Vagina (tissue), 2 donors: ENCODE data around the gene DIP2B. TPM values are rescaled to one million over a fixed set of nuclear protein-coding genes. Genes with fewer than 3 reads are reported as not detected.

ENCODE experiments used
- DNase-seq, 2 donors: peaks; one replicate each; pipeline ENCODE4 v3.0.0-alpha.2; 2017; ENCODE audit errors: extremely low spot score in 2 of 2
- H3K27ac ChIP-seq: fragments of 200-600 bp; sonication (generic); one replicate; pipeline ENCODE4 v1.5.1; 2019
- H3K27me3 ChIP-seq: fragments of 200-600 bp; sonication (generic); one replicate; pipeline ENCODE4 v1.5.1; 2019
- H3K36me3 ChIP-seq, 2 donors: fragments of 200-600 bp; sonication (generic); one replicate each; pipeline ENCODE4 v1.5.1; 2017 to 2019
- H3K4me1 ChIP-seq: fragments of 200-600 bp; sonication (generic); one replicate; pipeline ENCODE4 v1.5.1; 2019
- H3K4me3 ChIP-seq, 2 donors: fragments of 200-600 bp; sonication (generic); 1 replicate in 1 of 2; 2 replicates in 1 of 2; pipeline ENCODE4 v1.5.1; 2016 to 2019
- H3K9me3 ChIP-seq: fragments of 200-600 bp; sonication (generic); one replicate; pipeline ENCODE4 v1.5.1; 2019
- POLR2A ChIP-seq, 2 donors: fragments of 450-650 bp; IDR thresholded peaks; one replicate each; pipeline ENCODE4 v1.6.1; 2017; ENCODE audit warnings: antibody characterized with exemption in 2 of 2, mild to moderate bottlenecking in 2 of 2, moderate library complexity in 2 of 2
- POLR2AphosphoS5 ChIP-seq, 2 donors: sonication (generic); formaldehyde crosslinking; IDR thresholded peaks; one replicate each; pipeline ENCODE4 v1.9.0; 2017; ENCODE audit warnings: antibody characterized with exemption in 2 of 2, mild to moderate bottlenecking in 2 of 2, low read depth in 1 of 2; ENCODE audit not compliant: insufficient read depth in 1 of 2
- intact Hi-C: fragments of 100-400 bp; cut with DNase I; formaldehyde crosslinking; loops from one replicate; pipeline ENCODE4 v1.15.1; 2023
- total RNA-seq: library from RNA; depleted of rRNA; stranded (reverse); fragments of >200 nt; gene quantifications from one replicate; pipeline ENCODE4 v1.2.3, GENCODE V29; 2016
- TF ChIP-seq, protein P1 (sequence below), 3 experiments: fragments of 450-650 bp in 2 of 3; fragments of 200-600 bp in 1 of 3; sonication (generic) in 1 of 3; IDR thresholded peaks; one replicate each; pipeline ENCODE4 v1.5.1; 2017 to 2019; ENCODE audit warnings: antibody characterized with exemption in 3 of 3, mild to moderate bottlenecking in 2 of 3, moderate library complexity in 2 of 3

Gene DIP2B
- total RNA-seq, 1 donor from 2014 or later = 32.2 TPM

DNA sequence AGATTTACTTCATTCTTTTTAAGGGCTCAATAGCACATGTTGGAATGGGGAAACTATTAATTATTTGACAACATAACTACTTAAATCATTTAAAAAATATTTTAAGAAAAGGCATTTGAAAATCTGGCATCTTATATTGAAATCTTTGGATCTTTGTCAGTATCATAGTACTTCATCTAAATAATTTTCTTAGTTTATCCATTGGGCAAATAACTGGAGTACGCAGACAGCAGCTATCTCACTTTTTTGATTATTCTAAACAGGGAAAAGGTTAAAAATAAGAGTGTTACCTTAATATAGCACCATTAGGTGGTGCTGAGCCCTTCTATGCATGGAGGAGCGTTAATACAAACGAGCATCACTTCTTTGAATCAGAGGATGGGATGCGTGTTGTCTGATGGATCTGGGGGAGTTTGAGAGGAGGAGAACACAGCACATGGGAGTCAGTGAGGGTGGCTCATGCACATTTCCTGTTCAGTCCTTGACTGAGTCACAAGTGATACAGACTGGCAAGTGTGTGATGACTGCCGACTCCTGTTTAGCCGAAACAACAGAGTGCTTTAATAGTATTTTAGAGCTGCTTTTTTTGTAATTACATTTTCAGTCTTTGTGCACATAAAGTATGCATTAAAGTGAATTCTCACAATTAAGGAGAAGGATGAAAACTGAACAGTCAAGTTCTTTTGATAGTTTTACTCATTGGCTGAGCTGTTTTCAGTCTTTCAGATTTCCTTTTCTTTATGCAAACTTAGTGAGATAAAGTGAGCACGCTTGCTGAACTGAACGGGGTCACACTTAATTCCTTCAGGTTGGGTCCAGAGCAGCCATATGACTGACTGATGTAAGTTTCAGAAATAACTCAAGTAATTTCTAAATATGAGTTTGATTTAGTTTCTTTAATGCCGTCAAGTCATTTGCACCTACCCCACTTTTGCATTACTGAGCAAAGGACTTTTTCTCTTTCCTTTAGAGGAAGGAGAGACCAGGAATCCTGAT, 92.7 kb downstream of the DIP2B start:
- intact Hi-C loops = no loop called here
- Histone ChIP-seq H3K27me3 (no peaks in the 10 kb centered on the region), H3K4me3 (no peak overlapping the region), H3K27ac (peak overlapping the region; percentile 34), H3K36me3 (no peaks in the 10 kb centered on the region), H3K4me1 (peaks cover 24% of the 10 kb centered on the region), H3K9me3 (no peaks in the 10 kb centered on the region)
- TF ChIP-seq, protein P1, sequence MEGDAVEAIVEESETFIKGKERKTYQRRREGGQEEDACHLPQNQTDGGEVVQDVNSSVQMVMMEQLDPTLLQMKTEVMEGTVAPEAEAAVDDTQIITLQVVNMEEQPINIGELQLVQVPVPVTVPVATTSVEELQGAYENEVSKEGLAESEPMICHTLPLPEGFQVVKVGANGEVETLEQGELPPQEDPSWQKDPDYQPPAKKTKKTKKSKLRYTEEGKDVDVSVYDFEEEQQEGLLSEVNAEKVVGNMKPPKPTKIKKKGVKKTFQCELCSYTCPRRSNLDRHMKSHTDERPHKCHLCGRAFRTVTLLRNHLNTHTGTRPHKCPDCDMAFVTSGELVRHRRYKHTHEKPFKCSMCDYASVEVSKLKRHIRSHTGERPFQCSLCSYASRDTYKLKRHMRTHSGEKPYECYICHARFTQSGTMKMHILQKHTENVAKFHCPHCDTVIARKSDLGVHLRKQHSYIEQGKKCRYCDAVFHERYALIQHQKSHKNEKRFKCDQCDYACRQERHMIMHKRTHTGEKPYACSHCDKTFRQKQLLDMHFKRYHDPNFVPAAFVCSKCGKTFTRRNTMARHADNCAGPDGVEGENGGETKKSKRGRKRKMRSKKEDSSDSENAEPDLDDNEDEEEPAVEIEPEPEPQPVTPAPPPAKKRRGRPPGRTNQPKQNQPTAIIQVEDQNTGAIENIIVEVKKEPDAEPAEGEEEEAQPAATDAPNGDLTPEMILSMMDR (IDR thresholded peaks at IDR 0.05) = no peak
- TF ChIP-seq POLR2A (IDR thresholded peaks at IDR 0.05) (no peak), POLR2AphosphoS5 (IDR thresholded peaks at IDR 0.05; ENCODE audit: insufficient read depth in 1 of 2, low read depth in 1 of 2) (peak in 1 of 2 donors; percentile 18)
- DNase-seq = no peak

DNA sequence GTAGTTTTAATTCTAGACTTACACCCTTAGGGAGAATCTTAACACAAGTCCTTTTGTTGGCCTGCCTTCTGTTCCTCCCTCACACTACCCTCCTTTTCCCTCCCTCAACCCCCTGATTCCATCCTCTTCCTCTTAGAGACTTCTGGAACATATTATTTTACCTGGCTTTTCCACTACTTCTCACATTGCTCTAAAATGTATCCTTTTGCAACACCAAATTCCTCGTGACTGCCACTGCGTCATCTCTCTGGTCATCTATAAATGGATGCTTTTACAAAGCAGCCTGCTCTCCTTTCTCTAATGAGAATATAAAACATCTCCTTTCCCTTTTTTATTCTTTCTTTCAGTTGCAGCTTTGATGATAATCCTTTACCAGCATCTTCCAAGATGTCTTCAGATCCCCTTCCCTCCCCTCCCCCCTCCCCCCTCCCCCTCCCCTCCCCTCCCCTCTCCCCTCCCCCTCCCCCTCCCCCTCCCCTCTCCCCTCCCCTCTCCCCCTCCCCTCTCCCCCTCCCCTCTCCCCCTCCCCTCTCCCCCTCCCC, 93.6 kb downstream of the DIP2B start:
- Histone ChIP-seq H3K27me3 (no peaks in the 10 kb centered on the region), H3K9me3 (no peaks in the 10 kb centered on the region), H3K36me3 (no peaks in the 10 kb centered on the region), H3K4me3 (no peak overlapping the region), H3K4me1 (peaks cover 29% of the 10 kb centered on the region), H3K27ac (peak overlapping the region; percentile 34)
- no peak for TF ChIP-seq POLR2A (IDR thresholded peaks at IDR 0.05)
- TF ChIP-seq, protein P1 (IDR thresholded peaks at IDR 0.05) = no peak
- no peak for TF ChIP-seq POLR2AphosphoS5 (IDR thresholded peaks at IDR 0.05; ENCODE audit: insufficient read depth in 1 of 2, low read depth in 1 of 2)
- intact Hi-C loops = no loop called here
- no peak for DNase-seq

DNA sequence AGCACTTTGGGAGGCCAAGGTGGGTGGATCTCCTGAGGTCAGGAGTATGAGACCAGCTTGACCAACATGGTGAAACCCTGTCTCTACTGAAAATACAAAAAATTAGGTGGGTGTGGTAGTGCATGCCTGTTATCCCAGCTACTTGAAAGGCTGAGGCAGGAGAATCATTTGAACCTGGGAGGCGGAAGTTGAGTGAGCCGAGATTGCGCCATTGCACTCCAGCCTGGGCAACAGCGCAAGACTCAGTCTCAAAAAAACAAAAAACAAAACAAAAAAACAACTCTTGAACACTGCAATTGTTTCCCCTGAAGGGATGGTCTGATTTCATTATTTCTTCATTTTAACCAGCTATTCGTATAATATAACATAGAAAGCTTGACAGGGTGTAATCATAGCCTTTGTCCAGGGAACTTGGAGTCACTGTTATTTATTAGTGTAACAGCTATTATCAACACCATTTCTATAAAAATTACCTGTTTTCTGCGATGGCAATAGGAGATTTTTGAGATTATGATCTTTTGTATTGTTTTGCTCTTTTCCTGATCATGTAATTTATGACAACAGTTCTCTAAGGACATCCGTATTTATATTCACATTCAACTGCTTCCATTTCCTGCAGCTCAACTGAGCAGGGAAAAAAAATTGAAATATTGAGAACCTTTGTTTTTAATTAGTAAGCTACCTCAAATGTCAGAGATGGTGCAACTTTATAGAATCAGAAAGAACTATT, 94.7 kb downstream of the DIP2B start:
- H3K4me3 ChIP-seq = no peak overlapping the region
- H3K36me3 ChIP-seq = no peaks in the 10 kb centered on the region
- no peaks in the 10 kb centered on the region for H3K9me3 ChIP-seq
- peaks cover 36% of the 10 kb centered on the region for H3K4me1 ChIP-seq
- no peak for DNase-seq
- H3K27ac ChIP-seq = peak overlapping the region; percentile 49
- TF ChIP-seq POLR2AphosphoS5 (IDR thresholded peaks at IDR 0.05; ENCODE audit: insufficient read depth in 1 of 2, low read depth in 1 of 2) (no peak), POLR2A (IDR thresholded peaks at IDR 0.05) (no peak)
- TF ChIP-seq, protein P1 (IDR thresholded peaks at IDR 0.05) = no peak
- intact Hi-C loops = no loop called here
- no peaks in the 10 kb centered on the region for H3K27me3 ChIP-seq

DNA sequence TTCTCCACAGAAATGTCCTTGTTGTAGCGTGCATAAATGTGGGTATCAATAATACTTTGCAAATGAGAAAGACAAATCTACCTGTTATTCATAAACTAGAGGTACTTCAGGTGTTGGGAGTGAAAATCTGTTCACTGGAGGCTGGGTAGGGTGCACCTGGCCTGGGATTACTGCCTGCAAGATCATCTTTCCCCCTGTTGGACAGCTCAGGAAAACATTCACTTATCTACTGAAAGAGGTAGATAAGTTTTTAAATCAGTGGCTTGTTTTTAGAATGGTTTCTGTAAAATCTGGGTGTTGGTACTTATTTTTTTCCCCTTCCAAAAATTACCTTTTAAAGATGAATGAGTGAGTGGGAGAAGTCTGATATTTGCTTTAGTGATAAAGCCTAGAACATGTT, 95.6 kb downstream of the DIP2B start:
- H3K4me3 ChIP-seq = no peak overlapping the region
- H3K9me3 ChIP-seq = no peaks in the 10 kb centered on the region
- TF ChIP-seq, protein P1 (IDR thresholded peaks at IDR 0.05) = no peak
- TF ChIP-seq POLR2A (IDR thresholded peaks at IDR 0.05) (no peak), POLR2AphosphoS5 (IDR thresholded peaks at IDR 0.05; ENCODE audit: insufficient read depth in 1 of 2, low read depth in 1 of 2) (no peak)
- H3K36me3 ChIP-seq = no peaks in the 10 kb centered on the region
- no peak overlapping the region for H3K27ac ChIP-seq
- DNase-seq = no peak
- intact Hi-C loops = no loop called here
- H3K4me1 ChIP-seq = peaks cover 36% of the 10 kb centered on the region
- H3K27me3 ChIP-seq = no peaks in the 10 kb centered on the region
